DND-41 (cell line): Measurements from ENCODE around the gene MIDN.

Experiments
- ATAC-seq: fragments of 200-7000 bp; cut with Tn5 transposase; 3 replicates; pipeline ENCODE4 v1.9.1; 2021; ENCODE audit warnings: low read depth; ENCODE audit not compliant: insufficient read depth
- DNase-seq: peaks from one replicate; pipeline ENCODE4 v3.0.0-alpha.2; 2020
- H2AFZ ChIP-seq: 2 replicates; pipeline ENCODE4 v1.6.0; 2012; ENCODE audit warnings: low read depth, low read length
- H3K27ac ChIP-seq: 2 replicates; pipeline ENCODE4 v1.5.1; 2012; ENCODE audit warnings: low read length, inconsistent platforms
- H3K27me3 ChIP-seq: fragments of 200-600 bp; sonication (generic); 2 replicates; pipeline ENCODE4 v1.6.0; 2012; ENCODE audit warnings: low read length, mild to moderate bottlenecking, inconsistent platforms; ENCODE audit not compliant: insufficient read depth, poor library complexity
- H3K36me3 ChIP-seq: 2 replicates; pipeline ENCODE4 v1.5.1; 2012; ENCODE audit warnings: low read length, inconsistent platforms; ENCODE audit not compliant: insufficient read depth
- H3K4me1 ChIP-seq: 2 replicates; pipeline ENCODE4 v1.5.1; 2012; ENCODE audit warnings: mild to moderate bottlenecking, low read length; ENCODE audit not compliant: insufficient read depth
- H3K4me2 ChIP-seq: 2 replicates; pipeline ENCODE4 v1.6.0; 2012; ENCODE audit warnings: mild to moderate bottlenecking, moderate library complexity, low read length, inconsistent platforms; ENCODE audit not compliant: insufficient read depth
- H3K4me3 ChIP-seq, 2 experiments: fragments of 200-600 bp in 1 of 2; shearing (Covaris generic) in 1 of 2; 2 replicates each; pipeline ENCODE4 v1.5.1; 2012 to 2016; ENCODE audit warnings: inconsistent platforms in 2 of 2, low read length in 2 of 2, mild to moderate bottlenecking in 2 of 2, low read depth in 1 of 2, moderate library complexity in 1 of 2
- H3K79me2 ChIP-seq: 2 replicates; pipeline ENCODE4 v1.6.0; 2012; ENCODE audit warnings: low read length, inconsistent platforms; ENCODE audit not compliant: insufficient read depth
- H3K9ac ChIP-seq: 2 replicates; pipeline ENCODE4 v1.6.0; 2012; ENCODE audit warnings: low read depth, mild to moderate bottlenecking, inconsistent platforms, low read length, moderate library complexity
- H3K9me3 ChIP-seq: 2 replicates; pipeline ENCODE4 v1.5.1; 2012; ENCODE audit warnings: low read length, moderate library complexity, mild to moderate bottlenecking, inconsistent platforms; ENCODE audit not compliant: insufficient read depth, severe bottlenecking
- H4K20me1 ChIP-seq: 2 replicates; pipeline ENCODE4 v1.6.0; 2012; ENCODE audit warnings: low read length; ENCODE audit not compliant: insufficient read depth
- CTCF ChIP-seq: IDR thresholded peaks from 2 replicates; pipeline ENCODE4 v1.5.1; 2012; ENCODE audit warnings: borderline replicate concordance, low read length, moderate library complexity, mild to moderate bottlenecking; ENCODE audit not compliant: poor library complexity, severe bottlenecking; ENCODE audit errors: extremely low read depth
- EZH2 ChIP-seq: IDR thresholded peaks from 3 replicates; pipeline ENCODE4 v1.6.1; 2012; ENCODE audit warnings: borderline replicate concordance, low read depth, mild to moderate bottlenecking, moderate library complexity, low read length, inconsistent platforms; ENCODE audit not compliant: severe bottlenecking

The MIDN gene

DNA sequence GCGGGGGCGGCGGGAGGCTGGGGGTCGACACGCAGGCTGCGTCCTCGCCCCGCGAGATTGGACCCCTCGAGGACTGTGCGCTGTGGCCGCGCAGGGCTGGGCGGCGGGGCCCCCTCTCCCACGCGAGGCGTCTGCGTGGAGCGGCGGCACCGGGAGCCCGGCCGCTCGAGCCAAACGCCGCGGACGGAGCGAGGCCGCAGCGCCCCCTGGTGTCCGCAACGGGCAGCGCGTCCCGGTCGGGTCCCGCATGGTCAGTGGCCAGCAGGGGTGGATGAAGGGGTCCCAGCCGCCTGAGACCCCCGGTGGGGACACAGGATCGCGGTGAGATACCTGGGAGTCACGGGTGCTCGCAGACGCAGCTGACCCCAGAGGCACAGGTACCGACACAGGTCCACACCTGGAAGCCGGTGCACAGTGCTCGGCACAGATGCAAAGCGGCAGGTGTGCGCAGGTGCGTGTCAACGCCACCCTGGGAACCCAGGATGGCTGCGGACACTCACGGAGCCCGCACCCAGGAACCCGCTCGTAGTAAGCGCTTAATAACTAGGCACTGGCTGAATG is 18.6 kb downstream of the MIDN start:
- peaks cover 25% of the 10 kb centered on the region for H4K20me1 ChIP-seq
- H3K9ac ChIP-seq = peak overlapping the region; percentile 52
- H3K27me3 ChIP-seq = peaks cover 4% of the 10 kb centered on the region
- DNase-seq (peak; percentile 55), ATAC-seq (no peak)
- H3K4me1 ChIP-seq = peaks cover 50% of the 10 kb centered on the region
- TF ChIP-seq CTCF (peak; percentile 93), EZH2 (no peak)
- H3K79me2 ChIP-seq = peaks cover 28% of the 10 kb centered on the region
- H3K4me2 ChIP-seq = peak overlapping the region; percentile 72
- H3K9me3 ChIP-seq = no peaks in the 10 kb centered on the region
- H2AFZ ChIP-seq = peak overlapping the region; percentile 49; the same call in 1 of the 2 replicates
- peaks cover 25% of the 10 kb centered on the region for H3K36me3 ChIP-seq
- H3K27ac ChIP-seq = no peak overlapping the region
- H3K4me3 ChIP-seq = peak overlapping the region in 1 of 2 experiments; percentile 51; a peak in 2 of 4 replicates

DNA sequence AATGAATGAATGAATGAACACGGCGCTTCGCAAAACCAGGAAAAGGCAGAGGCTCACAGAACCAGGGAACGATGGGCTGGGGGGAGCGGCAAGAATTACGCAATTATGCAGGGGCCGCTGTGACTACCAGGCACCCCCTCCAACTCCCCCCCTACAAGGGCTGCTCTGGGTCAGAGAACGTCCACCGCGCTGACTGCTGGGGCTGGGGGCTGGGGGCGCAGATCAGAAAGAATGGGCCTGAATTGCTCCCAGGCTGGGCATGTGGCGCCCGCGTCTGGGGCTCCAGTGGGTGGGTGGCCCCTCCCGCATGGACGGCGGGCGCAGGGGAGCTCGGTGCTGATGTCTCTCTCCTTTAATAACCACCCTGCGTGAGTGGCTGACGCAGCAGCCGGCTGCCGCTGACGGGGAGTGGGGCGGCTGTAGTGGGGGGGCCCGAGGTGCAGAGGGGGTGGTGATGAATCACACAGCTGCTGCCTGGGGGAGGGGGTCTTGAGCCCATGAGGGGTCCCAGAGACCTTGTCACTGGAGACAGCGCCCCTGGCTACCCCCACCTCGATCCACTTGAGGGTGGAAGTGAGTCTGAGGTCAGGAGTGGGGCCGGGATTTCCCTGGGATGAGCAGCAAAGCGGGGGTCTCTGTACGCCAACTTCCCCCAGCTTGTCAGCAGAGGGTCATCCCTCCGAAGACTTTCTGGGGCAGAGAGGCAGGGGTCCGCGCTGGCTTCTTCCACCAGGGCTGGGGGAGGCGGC is 19.3 kb downstream of the MIDN start:
- no peak overlapping the region; a peak in 1 of 4 replicates for H3K4me3 ChIP-seq
- H3K4me2 ChIP-seq = peak overlapping the region; percentile 72
- H4K20me1 ChIP-seq = peaks cover 31% of the 10 kb centered on the region
- H3K9ac ChIP-seq = no peak overlapping the region
- peaks cover 31% of the 10 kb centered on the region for H3K36me3 ChIP-seq
- no peaks in the 10 kb centered on the region for H3K9me3 ChIP-seq
- no peak overlapping the region for H2AFZ ChIP-seq
- H3K27ac ChIP-seq = no peak overlapping the region
- ATAC-seq = no peak
- no peak for DNase-seq
- H3K27me3 ChIP-seq = peaks cover 4% of the 10 kb centered on the region
- H3K79me2 ChIP-seq = peaks cover 35% of the 10 kb centered on the region
- H3K4me1 ChIP-seq = peaks cover 53% of the 10 kb centered on the region
- TF ChIP-seq EZH2 (no peak), CTCF (no peak)

- H3K9me3 ChIP-seq = no peaks in the 10 kb centered on the region
- peak overlapping the region in 1 of 2 experiments; percentile 48; a peak in 2 of 4 replicates for H3K4me3 ChIP-seq
- H3K9ac ChIP-seq = peak overlapping the region; percentile 90
- peaks cover 43% of the 10 kb centered on the region for H3K79me2 ChIP-seq
- peaks cover 61% of the 10 kb centered on the region for H3K4me1 ChIP-seq
- no peak for TF ChIP-seq EZH2
- TF ChIP-seq CTCF = no peak
- DNase-seq (no peak), ATAC-seq (no peak)
- H3K27me3 ChIP-seq = peaks cover 4% of the 10 kb centered on the region
- H3K27ac ChIP-seq = peak overlapping the region; percentile 54
- peak overlapping the region; percentile 32; the same call in 1 of the 2 replicates for H2AFZ ChIP-seq
- H3K4me2 ChIP-seq = peak overlapping the region; percentile 67
- H4K20me1 ChIP-seq = peaks cover 39% of the 10 kb centered on the region
- H3K36me3 ChIP-seq = peaks cover 39% of the 10 kb centered on the region
Observed at GRCh38 chr19:1268226-1269064, 20.1 kb downstream of the MIDN start.
